Osteocyte (in vitro differentiated cells): ENCODE data around the gene RPS15. TPM values are rescaled to one million over a fixed set of nuclear protein-coding genes. Genes with fewer than 3 reads are reported as not detected.
A peak's percentile ranks its signal among the peaks of the same experiment; 100 is the strongest.

Source experiments
- DNase-seq: peaks from one replicate; pipeline ENCODE4 v3.0.0; 2021; ENCODE audit warnings: mixed read lengths; ENCODE audit not compliant: unreplicated experiment; ENCODE audit errors: extremely low spot score
- H3K27ac Mint-ChIP-seq: one replicate; pipeline ENCODE4 v1.8.0; 2021; ENCODE audit warnings: mild to moderate bottlenecking, mixed read lengths; ENCODE audit not compliant: unreplicated experiment
- H3K27me3 Mint-ChIP-seq: one replicate; pipeline ENCODE4 v1.8.0; 2021; ENCODE audit warnings: mixed read lengths; ENCODE audit not compliant: unreplicated experiment
- H3K36me3 Mint-ChIP-seq: one replicate; pipeline ENCODE4 v1.8.0; 2021; ENCODE audit warnings: mixed read lengths; ENCODE audit not compliant: unreplicated experiment
- H3K4me1 Mint-ChIP-seq: one replicate; pipeline ENCODE4 v1.8.0; 2021; ENCODE audit warnings: mixed read lengths; ENCODE audit not compliant: unreplicated experiment
- H3K4me3 Mint-ChIP-seq: one replicate; pipeline ENCODE4 v1.8.0; 2021; ENCODE audit warnings: mild to moderate bottlenecking, moderate library complexity, mixed read lengths; ENCODE audit not compliant: unreplicated experiment
- H3K9me3 Mint-ChIP-seq: one replicate; pipeline ENCODE4 v1.8.0; 2021; ENCODE audit warnings: mixed read lengths; ENCODE audit not compliant: unreplicated experiment
- total RNA-seq: library from RNA; stranded (reverse); gene quantifications from 2 replicates; pipeline ENCODE4 v1.2.1, GENCODE V29; 2021
- TF ChIP-seq, protein P1 (sequence below): fragments of 200-600 bp; sonication (generic); IDR thresholded peaks from 2 replicates; pipeline ENCODE4 v1.5.0; 2021; ENCODE audit warnings: antibody characterized with exemption, mild to moderate bottlenecking, moderate library complexity

RPS15 gene
- total RNA-seq, 1 donor from 2014 or later = 932 TPM

DNA sequence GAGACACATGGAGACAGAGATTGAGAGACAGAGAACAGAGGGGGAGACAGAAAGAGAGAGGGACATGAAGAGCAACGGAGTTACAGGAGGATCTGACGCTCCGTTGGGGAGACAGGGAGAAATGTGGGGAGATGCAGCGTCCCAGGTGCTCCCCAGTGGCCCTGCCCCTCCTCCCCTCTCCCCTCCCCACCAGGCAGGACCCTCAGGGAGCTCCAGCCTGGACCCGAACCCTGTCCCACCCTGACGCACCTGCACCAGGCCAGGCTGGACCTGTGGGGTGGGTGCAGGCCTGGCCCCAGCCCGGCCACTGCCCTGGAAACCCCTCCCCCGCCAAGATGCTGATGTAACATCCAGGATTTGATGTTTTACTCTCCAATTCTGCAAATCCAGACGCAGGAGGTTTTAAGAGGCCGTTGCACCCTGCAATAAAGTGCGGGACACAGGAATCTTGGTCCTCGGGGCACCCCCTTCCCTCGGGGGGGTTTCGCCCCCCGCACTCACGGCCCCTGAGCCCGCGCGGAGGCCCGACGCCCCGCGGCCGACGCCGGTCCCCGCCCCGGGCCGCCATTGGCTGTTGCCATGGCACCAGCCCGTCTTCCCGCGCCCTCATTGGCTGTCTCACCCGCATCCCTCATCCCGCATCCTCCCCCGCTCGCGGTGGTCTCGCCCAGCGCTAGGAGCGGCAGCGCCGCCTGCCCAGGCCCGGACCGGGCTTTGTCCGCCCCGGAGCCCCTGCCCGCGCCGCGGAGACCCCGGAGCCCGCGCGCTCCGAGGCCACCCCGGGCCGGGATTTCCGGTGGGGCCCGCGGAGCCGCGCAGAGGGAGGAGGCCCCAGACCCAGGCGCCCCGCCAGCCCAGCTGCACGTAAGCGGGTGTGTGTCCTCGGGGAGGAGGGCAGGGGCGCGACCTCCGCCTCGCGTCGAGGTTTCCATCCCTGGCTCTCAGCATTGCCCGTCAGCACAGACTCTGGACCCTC is 11.6 kb downstream of the RPS15 start, which contains the start of gene APC2:
Gene APC2 (plus strand): TSS at position 655 of the 976 bp plus-strand sequence. CDS start 2,881 bp downstream, outside the sequence.
- peaks cover 21% of the 10 kb centered on the region for H3K4me1 Mint-ChIP-seq
- no peak within 1 kb of the TSS for H3K27ac Mint-ChIP-seq
- no peaks in the 10 kb centered on the region for H3K9me3 Mint-ChIP-seq
- DNase-seq = no peak
- peak within 1 kb of the TSS; percentile 47 for H3K4me3 Mint-ChIP-seq
- H3K27me3 Mint-ChIP-seq = peaks cover 43% of the 10 kb centered on the region
- H3K36me3 Mint-ChIP-seq = no peaks in the 10 kb centered on the region
- TF ChIP-seq, protein P1, sequence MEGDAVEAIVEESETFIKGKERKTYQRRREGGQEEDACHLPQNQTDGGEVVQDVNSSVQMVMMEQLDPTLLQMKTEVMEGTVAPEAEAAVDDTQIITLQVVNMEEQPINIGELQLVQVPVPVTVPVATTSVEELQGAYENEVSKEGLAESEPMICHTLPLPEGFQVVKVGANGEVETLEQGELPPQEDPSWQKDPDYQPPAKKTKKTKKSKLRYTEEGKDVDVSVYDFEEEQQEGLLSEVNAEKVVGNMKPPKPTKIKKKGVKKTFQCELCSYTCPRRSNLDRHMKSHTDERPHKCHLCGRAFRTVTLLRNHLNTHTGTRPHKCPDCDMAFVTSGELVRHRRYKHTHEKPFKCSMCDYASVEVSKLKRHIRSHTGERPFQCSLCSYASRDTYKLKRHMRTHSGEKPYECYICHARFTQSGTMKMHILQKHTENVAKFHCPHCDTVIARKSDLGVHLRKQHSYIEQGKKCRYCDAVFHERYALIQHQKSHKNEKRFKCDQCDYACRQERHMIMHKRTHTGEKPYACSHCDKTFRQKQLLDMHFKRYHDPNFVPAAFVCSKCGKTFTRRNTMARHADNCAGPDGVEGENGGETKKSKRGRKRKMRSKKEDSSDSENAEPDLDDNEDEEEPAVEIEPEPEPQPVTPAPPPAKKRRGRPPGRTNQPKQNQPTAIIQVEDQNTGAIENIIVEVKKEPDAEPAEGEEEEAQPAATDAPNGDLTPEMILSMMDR = no peak

DNA sequence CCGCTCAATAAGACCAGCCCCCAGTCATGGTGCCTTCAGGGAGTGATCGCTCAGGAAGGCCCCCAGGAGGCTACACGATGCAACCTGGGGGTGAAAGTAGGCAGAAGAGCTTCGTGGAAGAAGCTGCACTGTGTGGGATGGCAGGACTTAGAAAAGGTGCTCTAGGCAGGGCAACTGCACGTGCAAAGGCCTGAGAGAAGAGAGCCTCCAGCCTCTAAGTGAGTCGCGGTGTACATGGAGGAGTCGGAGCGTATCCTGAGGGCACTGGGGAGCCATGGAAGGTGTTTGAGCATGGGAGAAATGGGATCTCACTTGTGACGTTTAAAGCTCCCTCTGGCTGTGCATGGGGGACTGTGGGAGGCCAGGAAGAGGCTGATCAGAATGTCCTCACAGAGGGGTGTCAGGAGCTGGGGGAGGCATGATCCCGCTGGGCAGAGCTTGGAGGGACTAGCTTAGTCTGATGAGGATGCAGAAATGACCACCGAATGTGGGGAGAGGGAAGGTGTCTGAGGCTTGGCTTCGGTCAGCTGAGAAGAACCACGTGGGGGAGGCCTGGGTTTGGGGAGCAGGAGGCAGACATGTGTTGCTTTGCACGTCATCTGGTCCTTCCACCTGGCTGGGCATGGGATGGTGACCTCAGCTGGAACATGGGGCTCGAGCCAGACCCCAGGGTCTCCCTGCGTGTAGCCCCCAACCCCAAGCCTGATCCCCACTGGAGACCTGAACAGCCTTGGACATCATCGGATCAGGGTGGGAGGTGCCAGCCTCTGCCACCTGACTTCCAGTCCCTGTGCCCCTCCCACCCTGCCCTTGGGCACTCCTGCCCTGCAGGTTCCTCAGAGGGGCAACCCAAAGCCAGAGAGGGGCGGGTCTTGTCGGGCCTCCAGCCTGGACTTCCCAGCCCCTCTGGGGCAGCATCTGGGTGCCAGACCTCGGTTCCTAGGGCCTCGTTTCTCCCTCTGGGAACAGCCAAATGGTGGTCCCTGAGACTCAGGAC is 12.8 kb downstream of the RPS15 start:
- peaks cover 45% of the 10 kb centered on the region for H3K27me3 Mint-ChIP-seq
- H3K27ac Mint-ChIP-seq = no peak overlapping the region
- no peak for DNase-seq
- no peaks in the 10 kb centered on the region for H3K36me3 Mint-ChIP-seq
- TF ChIP-seq, protein P1 = no peak
- peaks cover 14% of the 10 kb centered on the region for H3K4me1 Mint-ChIP-seq
- no peaks in the 10 kb centered on the region for H3K9me3 Mint-ChIP-seq
- no peak overlapping the region for H3K4me3 Mint-ChIP-seq

DNA sequence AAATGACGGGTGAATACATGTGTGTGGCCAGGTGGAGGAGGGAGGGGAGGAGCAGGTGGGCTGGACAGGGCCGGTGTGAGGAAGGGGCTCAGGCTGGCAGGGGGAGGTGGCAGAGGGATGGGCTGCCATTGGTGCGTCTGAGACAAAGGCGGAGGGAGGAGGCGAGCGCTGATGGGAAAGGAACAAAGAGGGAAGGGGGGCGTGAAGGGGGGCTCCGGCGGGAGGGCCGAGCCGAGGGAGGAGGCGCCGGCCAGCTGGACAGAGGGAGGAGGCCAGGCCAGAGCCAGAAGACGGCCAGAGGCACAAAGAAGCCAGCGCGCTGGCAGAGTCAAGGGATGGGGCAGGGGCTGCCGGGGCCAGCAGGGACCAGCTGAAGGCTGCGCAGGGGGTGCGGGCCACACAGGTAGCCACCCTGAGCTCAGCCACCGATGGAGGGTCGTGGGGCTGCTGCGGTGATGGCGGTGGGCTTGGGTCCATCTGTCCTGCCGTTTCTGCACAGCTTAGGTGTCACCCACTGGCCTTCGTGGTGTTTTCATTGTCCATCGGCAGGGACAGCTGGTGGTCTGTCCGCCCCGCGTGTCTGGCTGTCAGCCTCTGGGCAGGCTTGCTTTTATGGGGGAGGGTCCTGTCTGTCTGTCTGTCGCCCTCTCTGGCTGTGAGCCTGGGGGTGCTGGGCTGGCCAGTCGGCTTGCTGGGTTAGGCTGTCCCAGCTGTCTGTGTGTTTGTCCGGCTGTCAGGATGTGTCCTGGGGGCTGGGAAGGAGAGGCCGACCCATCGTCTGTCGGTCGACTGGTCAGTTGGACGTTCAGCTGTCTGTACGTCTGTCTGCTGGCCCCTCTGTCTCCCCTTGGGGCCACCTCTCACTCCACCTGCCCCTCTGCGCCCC is 14.0 kb downstream of the RPS15 start:
- peaks cover 44% of the 10 kb centered on the region for H3K27me3 Mint-ChIP-seq
- TF ChIP-seq, protein P1 = no peak
- no peak overlapping the region for H3K4me3 Mint-ChIP-seq
- no peak for DNase-seq
- peaks cover 13% of the 10 kb centered on the region for H3K4me1 Mint-ChIP-seq
- H3K36me3 Mint-ChIP-seq = no peaks in the 10 kb centered on the region
- no peak overlapping the region for H3K27ac Mint-ChIP-seq
- H3K9me3 Mint-ChIP-seq = no peaks in the 10 kb centered on the region

DNA sequence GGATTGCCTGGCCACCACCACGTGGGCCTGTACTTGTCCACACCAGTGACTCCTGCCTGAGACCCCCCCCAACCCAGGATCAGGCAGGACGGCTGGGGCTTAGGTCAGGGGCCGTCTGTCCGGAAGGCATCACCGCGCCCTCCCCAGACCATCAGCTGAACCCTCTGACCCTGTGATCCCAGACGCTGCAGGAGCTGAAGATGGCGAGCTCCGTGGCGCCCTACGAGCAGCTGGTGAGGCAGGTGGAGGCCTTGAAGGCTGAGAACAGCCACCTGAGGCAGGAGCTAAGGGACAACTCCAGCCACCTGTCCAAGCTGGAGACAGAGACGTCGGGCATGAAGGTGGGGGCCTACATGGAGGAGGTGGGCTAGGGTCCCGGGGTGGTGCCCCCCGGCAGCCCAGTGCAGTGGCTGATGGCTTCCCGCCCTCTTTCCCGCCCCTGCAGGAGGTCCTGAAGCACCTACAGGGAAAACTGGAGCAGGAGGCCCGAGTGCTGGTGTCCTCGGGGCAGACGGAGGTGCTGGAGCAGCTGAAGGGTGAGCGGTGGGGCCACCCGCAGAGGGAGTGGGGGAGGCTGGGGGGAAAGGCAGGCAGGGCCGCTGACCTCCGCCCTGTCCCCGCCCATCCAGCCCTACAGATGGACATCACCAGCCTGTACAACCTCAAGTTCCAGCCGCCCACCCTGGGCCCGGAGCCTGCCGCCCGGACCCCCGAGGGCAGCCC is 14.8 kb downstream of the RPS15 start:
- DNase-seq = no peak
- Mint-ChIP-seq H3K9me3 (no peaks in the 10 kb centered on the region), H3K4me3 (no peak overlapping the region), H3K4me1 (peaks cover 9% of the 10 kb centered on the region), H3K27ac (no peak overlapping the region), H3K27me3 (peaks cover 36% of the 10 kb centered on the region), H3K36me3 (no peaks in the 10 kb centered on the region)
- TF ChIP-seq, protein P1 = no peak
